Stimulated activated CD8-positive, alpha-beta memory T cell treated with anti-CD3 and anti-CD28 coated beads, Interleukin-15, amount 100 ng/mL, for 48 hours (primary cell): ENCODE data around the gene SYT5.
A peak's percentile ranks its signal among the peaks of the same experiment; 100 is the strongest.
"Not testable (repeated sequence)": the region's sequence is repeated elsewhere in the genome, so short reads cannot be mapped to it uniquely, and the experiment has no call there.

Experiments used
- DNase-seq, 2 donors: peaks; one replicate each; pipeline ENCODE4 v3.0.0-alpha.2; 2020; ENCODE audit warnings: low read depth in 2 of 2

The SYT5 gene

GRCh38 chr19:55172318-55172717 lies 7.8 kb downstream of the SYT5 start:
- DNase-seq, result not testable (repeated sequence)

DNA sequence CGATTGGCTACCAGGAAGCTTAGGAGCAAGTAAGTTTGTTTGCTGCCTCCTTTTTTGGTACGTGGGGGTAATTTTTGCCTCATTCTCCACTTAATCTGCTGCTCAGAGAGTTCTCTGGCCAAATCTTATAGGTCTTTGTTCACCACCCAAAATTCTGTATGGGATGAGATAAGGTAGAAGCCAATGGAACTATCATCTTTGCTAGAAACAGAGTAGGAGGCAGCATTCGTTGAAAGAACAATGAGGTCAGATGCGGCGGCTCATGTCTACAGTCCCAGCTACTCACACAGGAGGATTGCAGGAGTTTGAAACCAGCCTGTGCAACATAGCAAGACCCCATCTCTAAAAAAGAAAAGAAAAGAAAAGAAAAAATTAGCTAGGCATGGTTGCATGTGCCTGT lies 8.6 kb downstream of the SYT5 start:
- no peak for DNase-seq

DNA sequence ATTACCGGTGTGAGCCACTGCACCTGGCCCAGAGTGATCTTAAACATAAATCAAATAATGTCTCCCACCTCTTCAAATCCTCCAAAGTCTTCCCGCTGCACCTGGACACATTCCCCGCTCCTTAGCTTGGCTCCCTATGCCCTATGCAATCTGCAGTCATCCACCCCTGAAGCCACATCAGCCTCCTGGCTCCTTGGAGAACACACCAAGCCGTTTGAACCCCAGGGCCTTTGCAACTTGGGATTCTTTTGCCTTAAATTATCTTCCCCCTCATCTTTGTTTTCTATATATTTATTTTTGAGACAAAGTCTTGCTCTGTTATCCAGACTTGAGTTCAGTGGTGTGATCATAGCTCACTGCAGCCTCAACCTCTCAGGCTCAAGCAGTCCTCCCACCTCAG lies 11.0 kb downstream of the SYT5 start:
- DNase-seq, result no peak

DNA sequence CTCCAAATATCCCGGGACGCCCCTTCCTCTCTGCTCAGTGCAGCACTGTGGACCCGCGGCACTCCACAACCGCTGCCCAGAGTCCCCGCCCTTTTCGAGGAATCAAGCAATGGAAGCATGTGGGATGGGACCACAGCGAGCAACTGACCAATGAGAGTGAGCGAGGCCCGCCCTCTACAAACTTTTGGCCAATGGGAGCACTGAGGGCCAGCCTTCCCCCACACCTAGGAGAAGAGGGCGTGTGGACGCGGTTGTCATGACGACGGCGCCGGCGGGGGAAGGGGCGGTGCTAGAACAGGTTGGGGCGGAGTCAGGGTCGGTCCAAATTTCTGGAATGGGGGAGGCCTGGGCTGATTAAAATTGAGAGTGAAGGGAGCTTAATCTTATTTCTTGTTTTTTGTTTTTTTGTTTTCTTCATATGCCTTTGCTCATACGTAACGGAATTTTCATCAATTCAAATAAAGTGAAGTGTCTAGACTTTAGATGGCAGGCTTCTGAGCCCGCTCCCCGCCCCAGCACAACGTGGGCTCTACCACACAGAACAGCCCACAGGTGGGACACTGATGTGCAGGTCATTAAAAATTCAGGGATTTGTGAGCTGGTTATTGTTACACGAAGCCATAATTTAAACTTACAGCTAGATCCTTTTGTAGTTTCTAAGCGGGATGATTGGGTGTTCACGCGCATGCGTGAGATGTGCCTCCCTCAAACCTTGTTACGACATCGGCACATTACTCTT lies 13.4 kb downstream of the SYT5 start, which contains the start of gene DNAAF3:
DNAAF3 (minus strand) TSS at position 84 of the 739 bp plus-strand sequence. CDS start 200 bp downstream, outside the sequence.
- peak; percentile 65 to 80 for DNase-seq

GRCh38 chr19:55165952-55166529 lies 14.0 kb downstream of the SYT5 start:
- peak in 1 of 2 donors; percentile 49 for DNase-seq

- DNase-seq, result no peak
Observed at GRCh38 chr19:55161571-55162322, 18.3 kb downstream of the SYT5 start.

GRCh38 chr19:55160986-55161365 lies 19.1 kb downstream of the SYT5 start:
- DNase-seq, result no peak

- peak; percentile 84 to 85 for DNase-seq
Observed at GRCh38 chr19:55160128-55160985, 19.7 kb downstream of the SYT5 start.

DNA sequence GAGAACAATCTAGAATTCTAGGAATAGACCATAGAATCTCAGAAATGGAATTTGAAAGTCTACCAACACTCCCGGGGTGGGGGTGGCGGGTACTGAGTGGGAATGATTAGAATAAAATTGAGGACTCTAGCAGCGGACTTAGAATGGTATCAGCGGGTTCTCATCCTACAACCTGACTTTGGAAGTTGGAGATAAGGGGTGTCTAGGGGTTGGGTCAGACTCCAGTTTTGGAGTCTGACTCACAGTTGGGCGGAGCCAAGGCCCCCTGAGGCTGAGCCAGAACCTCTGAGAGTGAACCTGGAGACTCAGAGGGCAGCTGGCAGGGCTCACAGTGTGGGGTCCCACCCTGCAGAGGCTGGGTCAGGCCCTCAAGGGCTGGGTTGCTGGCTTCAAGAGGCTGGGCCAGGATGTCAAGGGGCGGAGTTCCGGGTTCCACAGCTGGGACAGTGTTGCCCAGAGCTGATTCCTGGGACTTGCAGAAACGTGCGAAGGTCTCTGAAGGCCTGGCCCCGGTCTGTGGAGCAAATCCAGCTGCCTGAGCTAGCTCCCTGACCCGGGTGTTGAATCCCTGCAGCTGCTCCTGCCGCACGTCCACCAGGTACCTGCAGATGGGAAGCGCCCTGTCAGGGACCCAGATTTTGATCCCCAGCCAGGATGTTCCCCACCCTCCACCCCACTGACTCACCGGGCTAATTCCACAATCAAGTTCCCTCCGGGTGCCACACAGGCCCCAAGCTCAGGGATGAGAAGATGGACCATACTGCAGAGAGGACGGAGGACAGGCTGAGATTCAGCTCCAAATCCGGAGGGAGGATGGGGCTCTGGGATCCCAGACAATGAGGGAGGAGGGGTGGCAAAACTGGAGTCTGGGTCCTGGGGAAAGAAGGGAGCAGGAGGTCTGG lies 21.0 kb downstream of the SYT5 start:
- DNase-seq, result no peak

DNA sequence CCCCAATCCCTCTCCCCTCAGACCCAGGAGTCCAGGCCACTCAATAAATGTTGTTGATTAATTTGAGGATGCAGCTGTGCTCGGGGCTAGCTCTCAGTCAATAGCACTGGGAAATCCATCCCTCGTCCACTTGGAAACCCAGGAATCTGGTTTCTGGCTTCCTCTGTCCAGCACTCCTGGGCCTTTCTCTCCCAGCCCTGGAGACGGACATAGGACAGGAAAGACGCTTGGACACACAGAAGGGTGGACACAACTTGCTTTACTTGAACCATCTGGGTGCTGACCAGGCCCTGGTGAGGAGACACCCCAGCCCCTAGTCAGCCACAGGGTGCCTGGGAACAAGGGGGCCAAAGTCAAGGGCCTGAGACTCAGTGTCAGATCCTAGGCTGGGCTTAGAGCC lies 21.7 kb downstream of the SYT5 start:
- no peak for DNase-seq

DNA sequence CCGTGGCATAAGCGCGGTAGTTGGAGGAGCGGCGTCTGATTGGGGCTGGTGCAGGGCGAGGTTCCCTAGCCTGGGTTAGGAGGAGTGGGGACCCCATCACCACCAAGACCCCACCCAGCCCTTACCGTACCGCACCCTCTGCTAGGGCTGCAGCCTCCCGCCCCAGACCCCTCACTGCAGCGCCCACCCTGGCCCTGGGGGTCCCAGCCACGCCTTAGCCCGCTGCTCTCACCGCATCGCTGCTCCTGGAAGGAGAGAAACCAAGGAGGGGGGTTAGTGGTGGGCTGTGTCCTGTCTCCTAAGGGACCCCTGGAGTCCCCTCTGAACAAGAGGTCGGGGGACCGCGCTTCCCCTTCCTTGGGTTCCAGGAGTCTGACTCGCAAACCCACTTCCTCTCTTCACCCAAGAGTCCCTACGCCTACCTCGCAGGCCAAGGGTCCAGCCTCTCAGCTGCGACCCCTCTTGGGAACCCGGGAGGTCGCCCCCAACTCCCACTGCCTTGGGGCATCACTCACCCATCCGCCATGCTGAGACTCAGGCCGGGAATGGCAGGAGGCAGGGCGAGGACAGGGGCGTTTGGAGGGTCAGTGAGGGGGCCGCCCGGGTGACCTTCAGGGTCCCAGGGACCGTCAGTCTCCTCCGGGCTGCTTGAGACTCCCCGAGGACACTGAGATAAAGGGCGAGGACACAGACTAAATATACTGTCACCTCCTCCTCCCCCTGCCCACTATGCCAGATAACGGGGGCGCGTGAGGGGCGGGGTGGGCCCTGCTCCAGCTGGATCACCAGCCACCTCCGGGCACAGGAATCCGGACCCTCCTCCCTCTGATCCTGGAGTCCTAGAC lies 22.8 kb downstream of the SYT5 start, which contains the start of gene TNNI3:
TNNI3 (minus strand) TSS at position 669 of the 845 bp plus-strand sequence; CDS start at position 526, 143 bp downstream.
- no peak for DNase-seq

- no peak for DNase-seq
Observed at GRCh38 chr19:55156202-55157063, 23.7 kb downstream of the SYT5 start.

DNA sequence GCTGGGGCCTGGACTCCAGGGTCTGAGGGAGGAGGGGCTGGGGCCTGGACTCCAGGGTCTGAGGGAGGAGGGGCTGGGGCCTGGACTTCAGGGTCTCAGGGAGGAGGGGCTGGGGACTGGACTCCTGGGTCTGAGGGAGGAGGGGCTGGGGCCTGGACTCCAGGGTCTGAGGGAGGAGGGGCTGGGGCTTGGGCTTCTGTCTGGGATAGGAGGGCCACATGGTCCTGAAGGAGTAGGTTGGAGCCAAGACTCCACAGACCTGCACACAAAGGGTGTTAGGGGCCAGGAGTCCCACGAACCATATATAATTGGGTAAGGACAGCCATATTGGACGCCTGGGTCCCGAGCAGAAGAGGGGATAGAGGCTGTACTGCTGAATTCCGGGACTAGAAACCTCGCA lies 24.3 kb downstream of the SYT5 start:
- not testable (repeated sequence) for DNase-seq

- no peak for DNase-seq
Observed at GRCh38 chr19:55153652-55154264, 26.3 kb downstream of the SYT5 start.

DNA sequence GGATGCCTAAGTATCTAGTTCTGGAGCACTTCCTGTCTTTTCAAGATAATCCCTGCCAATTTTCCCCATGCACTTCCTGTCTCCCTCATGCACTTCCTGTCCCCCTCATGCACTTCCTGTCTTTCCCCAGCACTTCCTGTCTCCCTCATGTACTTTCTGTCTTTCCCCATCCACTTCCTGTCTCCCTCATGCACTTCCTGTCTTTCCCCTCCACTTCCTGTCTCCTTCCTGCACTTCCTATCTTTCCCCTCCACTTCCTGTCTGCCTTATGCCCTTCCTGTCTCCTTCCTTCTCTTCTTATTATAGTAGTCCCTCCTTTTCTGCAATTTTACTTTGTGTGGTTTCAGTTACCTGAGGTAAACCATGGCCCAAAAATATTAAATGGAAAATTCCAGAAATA lies 28.1 kb downstream of the SYT5 start:
- no peak for DNase-seq

DNA sequence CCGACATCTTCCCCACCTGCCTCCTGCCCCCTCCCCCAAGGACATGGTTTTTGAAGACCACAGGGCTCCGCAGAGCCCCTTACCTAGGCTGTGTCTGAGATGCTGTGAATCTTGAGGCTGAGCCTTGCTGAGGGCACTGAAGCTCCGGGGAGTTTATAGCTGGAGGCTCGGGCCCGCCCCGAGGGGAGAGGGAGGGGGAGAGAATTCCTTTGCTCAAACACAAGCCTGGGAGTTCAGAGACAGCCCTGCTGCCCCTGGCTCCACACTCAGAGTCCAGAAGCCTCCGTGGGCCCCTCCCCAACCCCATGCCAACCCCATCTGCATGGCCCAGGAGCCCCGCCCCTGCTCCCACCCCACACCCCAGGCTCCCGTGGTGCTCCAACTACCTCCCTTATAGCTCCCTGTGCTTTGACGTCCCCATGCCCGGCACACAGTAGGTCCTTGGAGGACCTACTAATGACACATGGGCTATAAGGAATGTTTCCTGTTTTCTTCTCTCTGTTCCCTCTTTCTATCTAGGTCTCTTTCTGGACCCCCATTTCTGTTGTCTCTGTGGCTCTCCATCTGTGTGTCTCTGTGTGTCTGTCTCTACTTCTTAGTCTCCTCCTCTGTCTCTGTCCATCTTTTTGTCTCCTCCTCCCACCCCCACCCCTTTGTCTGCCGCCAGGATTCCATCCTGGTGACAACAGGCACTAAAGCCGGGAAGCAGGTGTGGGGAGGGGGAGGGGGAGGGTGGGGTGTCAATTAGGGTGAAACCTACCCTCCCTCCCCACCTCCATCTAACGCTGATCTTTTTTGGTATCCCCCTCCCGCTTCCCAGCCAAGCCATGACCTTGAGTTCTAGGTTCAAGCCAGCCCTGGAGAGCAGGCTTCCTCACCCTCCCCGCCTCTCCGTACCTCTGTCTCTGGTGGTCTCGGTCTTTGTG lies 30.7 kb downstream of the SYT5 start, which contains the start of gene TNNT1:
TNNT1 (minus strand) TSS at position 129 of the 926 bp plus-strand sequence. CDS start 2,049 bp downstream, outside the sequence.
- DNase-seq, result no peak
